Activated T-cell treated with anti-CD3 and anti-CD28 coated beads, Interleukin-2, amount 50 U/mL, for 48 hours (primary cell): ENCODE measurements around the gene GAS7.

Source experiments
- DNase-seq, 2 experiments: peaks; one replicate each; pipeline ENCODE4 v3.0.0-alpha.2; 2020

The GAS7 gene

DNA sequence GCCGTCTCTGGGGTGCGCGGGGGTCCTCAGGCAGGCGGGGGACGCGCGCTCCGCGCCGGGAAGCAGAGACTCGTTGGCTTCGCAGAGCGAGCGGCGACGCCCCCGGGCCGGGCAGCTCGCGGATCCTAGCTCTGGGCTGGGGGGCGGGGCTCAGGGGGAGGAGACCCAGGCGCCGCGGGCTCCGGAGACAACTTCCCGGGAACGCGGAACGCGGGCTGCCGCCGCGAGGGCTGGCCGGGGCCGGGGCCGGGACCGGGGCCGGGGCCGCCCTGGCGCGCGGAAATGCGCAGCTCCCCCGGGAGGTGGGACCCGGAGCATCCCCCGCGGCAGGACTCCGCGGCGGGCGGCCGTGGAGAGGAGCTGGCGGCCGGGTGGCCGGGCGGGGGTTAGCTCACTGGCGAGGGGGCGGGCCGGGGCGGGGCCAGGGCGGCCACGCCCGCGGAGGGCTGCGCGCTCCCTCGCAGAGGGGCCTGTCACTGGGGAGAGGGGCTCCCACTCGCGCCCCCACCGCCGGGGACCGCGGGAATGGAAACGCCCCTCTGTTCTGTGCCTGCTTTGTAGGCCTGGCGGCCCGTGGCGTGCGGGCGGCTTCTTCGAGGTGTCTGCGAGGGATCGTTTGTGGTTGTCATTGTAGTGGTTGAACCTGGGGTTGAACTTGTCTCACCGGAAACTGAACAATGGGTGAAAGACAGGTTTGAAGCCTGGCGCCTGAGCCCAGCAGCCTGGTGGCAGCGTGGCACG, at the start of gene GAS7:
Gene GAS7 (minus strand): TSS at position 98 of the 741 bp plus-strand sequence.
- peak; percentile 61 to 63 for DNase-seq

DNA sequence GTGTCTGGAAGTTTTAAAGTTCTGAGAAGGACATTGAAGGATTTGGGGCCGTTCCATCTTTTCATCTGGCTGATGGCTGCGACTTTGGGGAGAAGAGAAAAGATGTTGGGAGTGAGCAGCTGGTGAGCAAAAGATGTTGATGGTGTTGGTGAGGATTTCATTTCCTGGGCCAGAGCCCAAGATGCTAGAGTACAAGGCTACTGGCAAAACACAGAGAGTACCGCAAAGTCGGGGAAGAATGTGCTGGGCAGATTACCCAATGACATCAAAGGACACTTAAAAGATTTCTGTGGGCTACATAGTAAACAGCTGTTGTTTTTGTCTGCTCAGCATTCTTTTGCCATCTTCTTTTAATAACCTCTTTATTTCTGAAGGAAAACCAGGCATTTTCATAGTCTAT, 49.4 kb upstream of the GAS7 start:
- DNase-seq: no peak

DNA sequence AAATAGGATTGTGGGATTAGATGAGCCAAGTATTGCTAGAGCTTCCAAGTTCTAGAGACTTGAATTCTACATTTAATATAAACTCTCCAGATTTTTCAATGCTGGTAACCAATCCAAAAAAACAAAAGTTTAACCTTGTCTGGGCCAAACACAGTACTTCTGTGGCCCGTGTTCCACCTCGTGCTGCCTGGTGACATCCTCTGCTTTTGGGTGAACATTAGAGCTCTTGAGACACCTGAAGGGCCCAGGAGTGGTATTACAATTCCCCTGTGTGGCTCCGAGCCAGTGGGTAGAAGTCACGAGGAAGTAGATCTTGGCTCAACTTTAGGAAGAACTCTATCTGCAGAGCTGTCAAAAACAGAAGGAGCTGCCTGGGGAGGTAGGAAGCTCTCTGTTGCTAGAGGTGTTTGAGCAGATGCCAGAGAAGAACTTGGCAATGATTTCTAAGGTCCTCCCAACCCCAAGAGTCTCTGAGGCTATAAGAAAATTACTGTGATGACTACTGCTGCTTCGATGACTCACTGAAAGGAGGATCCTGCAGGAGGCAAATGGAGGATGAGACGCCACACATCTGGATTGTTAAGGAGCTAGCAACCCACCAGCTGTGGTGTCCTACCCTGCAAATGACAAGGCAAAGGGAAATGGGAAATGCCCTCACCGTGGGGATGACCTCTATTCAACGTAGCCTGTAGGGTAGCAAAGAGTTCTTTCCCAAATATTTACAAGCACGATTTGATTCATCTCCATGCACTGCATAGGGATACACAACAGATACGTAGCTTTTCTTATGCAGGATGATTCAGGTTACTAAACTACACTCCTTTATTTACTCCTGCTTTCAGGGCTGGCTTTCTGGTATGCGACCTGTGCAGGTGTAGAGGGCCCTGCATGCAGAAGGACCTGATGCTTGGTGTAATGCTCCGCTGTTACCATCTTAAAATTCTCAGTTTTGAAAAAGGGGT, 45.8 kb upstream of the GAS7 start:
- no peak for DNase-seq

DNA sequence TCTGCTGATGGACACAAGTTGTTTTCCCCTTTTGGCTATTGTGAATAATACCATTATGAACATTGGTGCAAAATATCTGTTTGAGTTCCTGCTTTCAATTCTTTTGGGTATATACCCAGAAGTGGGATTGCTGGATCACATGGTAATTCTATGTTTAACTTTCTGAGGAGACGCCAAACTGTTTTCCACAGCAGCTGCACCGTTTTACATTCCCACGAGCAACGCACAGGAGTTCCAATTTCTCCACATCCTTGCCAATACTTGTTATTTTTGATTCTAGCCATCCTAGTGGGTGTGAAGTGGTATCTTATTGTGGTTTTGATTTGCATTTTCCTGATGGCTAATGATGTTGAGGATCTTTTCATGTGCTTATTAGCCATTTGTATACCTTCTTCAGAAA, 43.4 kb upstream of the GAS7 start:
- DNase-seq: no peak

DNA sequence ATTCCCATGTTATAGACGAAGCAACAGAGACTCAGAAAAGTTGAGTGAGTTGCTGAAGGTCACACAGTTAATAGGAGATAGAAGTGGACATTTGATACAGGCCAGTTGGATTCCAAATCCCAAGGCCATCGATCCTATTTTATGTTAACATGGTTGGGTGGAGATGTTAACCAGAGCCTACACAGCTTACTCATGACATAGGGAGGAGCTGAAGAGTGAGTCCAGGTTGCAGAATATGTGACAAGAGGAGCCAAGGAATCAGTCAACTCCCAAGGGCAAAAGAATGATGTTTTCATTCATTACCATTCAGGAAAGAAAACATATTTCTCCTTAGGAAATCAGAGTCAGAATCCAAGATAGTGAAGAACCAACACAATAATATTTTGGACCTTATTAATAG, 40.3 kb upstream of the GAS7 start:
- no peak for DNase-seq

DNA sequence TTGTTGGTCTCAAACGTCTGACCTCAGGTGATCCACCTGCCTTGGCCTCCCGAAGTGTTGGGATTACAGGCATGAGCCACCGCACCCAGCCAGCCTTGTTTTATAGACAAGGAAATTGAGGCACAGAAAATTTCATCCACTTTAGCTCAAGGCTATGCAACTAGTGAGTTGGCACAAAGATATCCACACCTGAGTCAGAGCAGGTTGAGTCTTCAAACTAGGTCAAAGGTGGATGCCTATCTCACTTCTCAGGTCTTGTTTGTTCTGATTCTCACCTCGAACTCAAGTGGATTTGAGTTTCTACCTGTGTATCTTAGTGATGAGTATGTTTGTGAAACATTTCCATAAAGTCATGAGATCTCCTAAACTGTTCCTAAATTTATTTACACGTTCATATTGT, 35.6 kb upstream of the GAS7 start:
- no peak for DNase-seq

DNA sequence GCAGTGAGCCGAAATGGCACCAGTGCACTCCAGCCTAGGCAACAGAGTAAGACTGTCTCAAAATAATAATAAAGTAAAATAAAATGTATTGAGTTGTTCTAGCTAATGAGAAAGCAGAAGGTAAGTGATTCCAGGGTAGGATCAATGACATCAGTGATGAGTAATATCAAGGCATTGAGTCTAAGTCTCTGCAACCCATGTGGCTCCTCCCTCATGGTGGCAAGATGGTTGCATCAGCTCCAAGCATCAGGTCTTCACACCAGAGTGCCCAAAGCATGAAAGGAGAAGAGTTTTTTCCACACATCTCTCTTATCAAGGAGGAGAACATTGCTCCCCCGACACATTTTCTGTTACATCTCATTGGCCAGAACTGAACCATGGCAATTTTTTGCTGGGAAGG, 34.8 kb upstream of the GAS7 start:
- no peak for DNase-seq

DNA sequence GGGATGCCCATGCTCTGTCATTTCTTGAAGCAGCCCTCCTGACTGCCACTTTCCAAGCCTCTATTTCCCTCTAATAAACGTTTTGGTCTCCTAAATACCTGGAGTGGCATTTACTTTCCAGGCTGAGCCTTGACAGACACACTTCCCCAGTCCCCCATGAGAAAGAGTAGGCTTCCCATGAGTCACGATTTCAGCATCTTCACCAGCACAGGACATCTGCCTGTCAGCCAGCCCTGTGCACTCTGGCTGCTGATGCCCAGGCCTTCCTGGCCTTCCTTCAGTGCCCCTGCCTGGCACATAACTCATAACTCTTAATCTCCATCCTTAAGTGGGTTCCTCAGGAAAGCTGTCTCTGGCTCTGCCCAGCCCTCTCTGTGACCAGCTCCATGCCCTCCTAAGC, 30.8 kb upstream of the GAS7 start:
- DNase-seq: no peak

DNA sequence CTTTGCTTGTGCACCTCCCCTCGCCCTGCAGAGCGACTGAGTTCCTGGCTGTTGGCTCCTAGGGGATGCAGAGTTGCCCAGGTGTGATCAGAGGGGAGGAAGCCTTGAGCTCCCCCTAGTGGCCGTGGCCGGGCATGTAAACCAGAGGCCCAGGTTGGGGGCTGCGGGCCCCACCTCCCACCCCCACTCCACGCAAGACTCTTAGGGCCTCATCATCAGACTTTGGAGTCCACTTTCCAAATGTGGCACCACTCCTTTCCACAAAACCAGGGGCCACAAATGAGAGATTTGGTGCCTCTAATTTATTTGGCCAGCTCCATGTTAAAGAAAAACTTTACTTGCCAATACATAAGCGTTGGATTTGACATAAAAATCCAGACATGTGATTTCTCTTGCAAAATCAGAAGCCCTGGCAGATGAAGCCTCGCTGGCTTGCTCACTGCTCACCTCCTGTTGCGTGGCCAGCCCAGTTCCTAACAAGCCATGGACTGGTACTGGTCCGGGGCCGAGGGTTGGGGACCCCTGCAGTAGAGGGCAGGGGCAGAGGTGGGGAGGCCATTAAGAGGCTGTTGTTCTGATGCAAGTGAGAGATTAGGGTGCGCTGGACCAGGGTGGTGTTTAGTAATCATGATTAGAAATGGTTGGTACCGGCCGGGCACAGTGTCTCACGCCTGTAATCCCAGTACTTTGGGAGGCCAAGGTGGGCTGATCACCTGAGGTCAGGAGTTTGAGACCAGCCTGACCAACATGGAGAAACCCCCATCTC, 28.7 kb upstream of the GAS7 start:
- DNase-seq: peak; percentile 63 to 65

DNA sequence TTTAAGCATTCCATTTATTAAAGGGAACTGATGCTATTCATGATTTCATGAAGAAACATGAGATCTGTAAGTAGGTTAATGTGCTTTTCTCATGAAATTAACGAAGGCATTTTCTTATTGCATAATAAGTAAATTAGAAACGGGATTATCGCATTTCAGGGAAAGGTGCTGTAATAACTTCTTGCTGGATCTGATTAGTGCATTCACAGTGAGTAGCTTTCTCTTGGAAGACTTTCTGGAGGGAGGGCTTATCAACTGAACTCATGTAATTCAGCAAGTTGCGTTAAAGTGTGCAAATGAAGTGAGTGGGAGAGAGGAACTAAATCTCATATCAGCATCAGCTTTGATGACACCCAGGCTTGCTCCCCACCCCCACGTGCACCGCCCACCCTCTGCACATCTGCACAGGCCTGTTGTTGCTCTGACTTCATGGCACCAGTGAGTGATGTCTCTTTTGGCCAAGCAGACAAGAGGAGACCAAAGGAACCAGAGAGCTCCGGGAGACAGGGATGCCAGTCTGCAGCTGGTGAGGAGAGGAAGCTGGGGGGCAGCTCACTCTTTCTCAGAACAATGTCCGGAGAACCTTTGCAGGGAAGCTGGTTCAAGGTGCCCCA, 26.3 kb upstream of the GAS7 start:
- no peak for DNase-seq

DNA sequence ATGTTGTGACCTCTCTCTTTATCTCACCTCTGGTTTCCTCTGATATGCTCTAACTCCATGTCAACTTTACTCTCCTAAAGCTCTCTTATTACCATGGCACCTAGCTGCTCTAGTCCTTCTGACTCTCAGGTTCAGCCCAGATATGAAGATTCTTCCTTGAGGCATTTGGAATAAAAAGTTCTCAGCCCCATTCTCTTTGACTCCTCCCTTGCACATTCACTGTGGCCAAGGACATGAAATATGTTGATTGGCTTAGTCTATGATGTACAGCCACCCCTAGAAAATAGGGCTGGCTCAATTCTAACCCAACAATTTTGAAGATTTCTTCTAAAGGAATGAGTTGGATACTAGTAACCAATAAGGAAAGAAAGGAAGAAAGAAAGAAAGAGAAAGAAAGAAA, 20.8 kb upstream of the GAS7 start:
- DNase-seq: no peak

DNA sequence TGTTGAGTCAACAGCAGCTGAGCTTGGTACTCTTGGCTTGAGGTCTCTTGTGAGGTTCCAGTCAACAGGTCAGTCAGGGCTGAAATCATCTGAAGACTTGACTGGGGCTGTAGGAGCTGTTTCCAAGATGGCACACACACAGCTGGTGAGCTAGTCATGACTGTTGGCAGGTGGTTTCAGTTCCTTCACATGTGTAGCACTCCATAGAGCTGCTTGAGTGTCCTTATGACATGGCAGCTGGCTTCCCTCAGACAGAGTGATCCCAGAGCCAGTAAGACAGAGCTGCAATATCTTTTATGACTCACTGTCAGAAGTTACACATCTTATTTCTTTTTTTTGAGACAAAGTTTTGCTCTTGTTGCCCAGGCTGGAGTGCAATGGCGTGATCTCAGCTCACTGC, 19.5 kb upstream of the GAS7 start:
- no peak for DNase-seq

DNA sequence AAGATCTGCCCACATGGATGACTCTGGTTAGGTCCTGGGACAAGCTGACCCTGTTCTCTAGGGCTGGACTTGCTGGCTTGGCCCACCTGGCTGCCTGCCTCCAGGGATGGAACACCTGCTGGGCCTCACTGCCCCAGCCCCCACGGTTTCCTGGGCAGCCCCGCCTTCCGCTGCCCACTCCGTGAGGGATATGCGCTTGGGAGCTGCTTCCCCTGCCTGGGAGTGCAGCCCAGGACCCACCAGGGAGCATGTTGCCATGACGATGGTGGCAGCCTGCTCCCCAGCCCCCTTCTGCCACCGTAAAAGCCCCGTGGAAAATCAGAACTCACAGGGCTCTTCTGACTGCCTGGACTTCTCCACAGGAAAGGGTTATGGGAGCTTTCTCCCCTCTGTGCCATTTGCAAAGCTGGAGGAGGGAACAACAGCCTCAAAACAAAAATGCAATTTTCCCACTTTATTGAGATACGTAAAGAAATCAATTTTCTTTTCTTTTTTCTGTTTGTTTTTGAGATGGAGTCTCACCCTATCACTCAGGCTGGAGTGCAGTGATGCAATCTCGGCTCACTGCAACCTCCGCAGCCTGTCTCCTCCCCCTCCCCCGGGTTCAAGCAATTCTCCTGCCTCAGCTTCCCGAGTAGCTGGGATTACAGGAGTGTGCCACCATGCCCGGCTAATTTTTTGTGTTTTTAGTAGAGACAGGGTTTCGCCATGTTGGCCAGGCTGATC, 18.0 kb upstream of the GAS7 start:
- no peak for DNase-seq

DNA sequence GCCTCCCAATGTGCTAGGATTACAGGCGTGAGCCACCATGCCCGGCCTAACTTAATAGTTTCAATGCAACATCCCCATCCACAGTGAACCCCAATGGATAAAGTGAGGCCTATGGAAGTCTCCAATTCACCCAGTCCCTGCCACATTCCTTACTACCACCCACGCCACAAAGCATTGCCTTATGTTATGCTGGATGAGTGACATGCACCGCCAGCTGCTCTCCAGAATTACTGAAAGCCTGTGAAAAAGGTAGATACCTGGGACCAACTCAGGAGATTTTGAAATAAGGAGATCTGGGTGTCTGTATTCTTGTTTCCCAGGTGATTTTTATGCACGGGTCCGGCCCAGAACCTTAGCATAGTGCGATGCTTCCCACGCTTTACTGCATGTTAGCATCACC, 16.9 kb upstream of the GAS7 start:
- DNase-seq: no peak

DNA sequence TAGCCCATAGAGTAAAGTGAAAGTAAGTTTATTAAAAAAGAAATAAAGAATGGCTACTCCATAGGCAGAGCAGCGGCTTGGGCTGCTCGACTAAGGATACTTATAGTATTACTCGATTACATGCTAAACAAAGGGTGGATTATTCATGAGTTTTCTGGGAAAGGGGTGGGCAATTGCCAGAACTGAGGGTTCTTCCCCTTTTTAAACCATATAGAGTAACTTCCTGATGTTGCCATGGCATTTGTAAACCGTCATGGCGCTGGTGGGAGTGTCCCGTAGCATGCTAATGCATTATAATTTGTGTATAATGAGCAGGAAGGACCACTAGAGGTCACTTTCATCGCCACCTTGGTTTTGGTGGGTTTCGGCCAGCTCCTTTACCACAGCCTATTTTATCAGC, 13.3 kb upstream of the GAS7 start:
- DNase-seq: no peak

DNA sequence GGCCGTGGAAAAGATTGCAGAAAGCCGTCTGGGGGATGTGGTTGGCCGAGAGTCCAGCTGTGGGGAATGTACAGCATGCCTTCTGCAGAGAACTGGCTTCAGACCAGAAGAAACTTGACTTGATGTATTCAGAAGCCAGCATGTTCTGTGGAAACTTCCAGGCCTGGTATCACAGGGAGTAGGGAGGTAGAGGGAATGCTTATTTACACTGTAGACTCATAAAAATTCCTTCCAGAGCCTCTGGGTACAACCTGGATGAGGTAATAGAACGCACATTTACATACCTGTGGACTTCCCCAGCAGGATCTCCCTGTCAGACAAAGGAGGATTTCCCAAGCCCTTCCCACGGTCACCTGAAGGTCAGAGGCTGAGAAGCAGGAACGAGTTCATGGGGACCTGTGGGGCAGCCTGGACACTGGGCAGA, 11.8 kb upstream of the GAS7 start:
- DNase-seq: no peak

DNA sequence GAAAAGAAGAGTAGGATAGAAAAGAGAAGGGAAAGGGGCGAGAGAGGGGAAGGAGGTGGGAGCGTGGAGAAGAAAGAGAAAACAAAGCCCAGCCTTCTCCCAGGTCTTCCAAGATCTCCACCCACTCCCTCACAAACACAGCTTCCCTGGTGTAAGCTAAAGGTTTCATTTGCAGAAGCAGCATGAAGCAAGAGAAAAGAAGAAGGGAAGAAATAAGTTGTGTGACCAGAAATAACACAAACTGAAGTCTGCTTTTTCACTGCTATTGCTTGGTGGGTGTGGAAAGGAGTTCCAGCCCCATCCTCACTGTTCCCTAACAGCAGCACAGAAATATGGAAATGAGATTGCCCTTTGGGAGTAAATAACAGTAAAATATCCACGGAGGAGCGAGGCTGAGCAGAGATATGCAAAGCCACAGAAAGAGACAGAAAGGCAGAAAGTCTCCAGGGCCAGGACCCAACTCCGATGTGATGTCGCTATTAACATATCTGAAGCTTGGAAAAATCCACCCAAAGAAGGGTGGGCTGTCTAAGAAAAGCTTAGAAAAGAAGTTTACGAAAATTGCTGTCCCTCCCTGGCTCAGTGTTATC, 10.3 kb upstream of the GAS7 start:
- DNase-seq: no peak

DNA sequence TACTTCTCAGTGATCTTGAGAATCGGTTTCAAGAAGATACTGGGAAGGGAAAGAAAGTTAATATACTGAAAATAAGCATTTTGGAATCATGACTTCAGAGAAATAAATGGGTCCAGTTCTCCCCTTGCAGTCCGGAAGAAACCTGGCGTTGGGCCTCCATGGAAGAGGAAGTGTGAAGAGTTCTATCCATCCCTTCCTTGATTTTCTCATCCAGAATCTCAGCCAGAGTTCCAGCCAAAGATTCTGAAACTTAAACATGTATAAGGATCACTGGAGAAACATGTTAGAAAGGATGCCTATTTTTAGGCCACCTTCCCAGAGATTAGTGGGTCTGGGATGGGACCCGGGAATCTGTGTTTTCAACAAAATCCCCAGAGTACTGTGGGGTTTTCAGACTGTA, 8.7 kb upstream of the GAS7 start:
- DNase-seq: no peak

DNA sequence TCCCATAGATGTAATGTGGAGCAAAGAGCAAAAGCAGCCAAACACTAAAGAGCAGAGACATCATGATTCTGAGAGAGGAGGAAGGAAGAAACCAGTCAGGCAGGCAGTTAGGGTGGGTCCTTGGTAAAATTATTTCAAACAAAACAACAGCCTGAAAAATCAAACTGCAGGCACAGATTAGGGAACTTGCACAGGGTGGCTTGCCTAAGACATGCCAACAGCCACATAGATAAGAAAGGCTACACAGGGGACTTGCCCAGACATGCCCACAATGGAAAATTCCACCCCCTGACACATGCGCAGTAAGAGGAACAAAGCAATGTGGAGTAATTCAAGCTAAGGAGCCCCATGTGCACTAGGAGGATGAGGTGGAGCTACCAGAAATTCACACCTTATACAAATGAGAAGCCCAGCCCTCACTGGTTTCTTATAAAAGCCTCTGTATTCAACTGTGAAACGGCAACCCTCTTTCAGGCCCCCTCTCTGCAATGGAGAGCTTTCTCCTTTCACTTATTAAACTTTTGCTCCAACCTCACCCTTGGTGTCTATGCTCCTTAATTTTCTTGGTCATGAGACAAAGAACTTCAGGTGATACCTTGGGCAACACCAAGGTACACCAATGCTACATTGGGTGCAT, 7.3 kb upstream of the GAS7 start:
- no peak for DNase-seq

DNA sequence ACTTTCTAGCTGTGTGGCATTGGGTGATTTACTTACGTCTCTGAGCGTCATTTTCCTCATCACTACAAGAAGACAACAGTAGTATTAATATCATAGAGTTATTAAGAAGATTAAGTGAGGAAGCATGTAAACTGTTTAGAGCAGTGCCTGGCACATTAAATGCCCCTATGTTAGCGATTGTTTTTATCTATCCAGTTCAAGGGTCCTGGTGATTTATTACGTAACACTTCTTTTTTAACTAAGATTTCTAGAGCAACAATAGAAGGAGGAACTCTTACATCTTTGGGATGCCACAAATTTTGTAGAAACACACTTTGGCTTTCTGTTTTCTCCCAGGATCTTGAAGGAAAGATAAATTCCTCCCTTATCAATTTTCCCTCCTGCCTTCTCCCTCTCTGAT, 3.3 kb upstream of the GAS7 start:
- DNase-seq: no peak

DNA sequence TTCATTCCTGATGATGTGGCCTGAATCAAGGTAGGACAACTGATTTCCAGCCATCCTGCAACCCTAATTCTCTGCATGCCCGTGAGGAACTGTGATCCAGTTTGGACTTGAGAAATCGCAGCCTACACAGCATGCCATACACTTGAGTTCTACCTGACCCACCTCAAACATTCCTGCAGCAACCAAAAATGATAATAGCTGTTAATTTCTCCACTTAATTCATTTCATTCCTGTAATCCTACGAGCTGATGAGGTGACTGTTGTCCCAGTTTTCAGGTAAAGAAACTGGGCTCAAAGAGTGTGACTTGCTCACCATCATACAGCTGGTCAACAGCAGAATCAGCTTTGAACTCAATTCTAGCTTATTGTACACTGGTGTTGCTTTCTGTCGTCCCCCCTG, 2.2 kb upstream of the GAS7 start:
- DNase-seq: no peak
